ENCODE results near the gene DTX1. TPM values are rescaled to one million over a fixed set of nuclear protein-coding genes. Genes with fewer than 3 reads are reported as not detected.
"Not testable (repeated sequence)": the region's sequence is repeated elsewhere in the genome, so short reads cannot be mapped to it uniquely, and the experiment has no call there.

Gene DTX1
- total and polyA plus RNA-seq, 2 donors = 2.1 to 4.4 TPM

DNA sequence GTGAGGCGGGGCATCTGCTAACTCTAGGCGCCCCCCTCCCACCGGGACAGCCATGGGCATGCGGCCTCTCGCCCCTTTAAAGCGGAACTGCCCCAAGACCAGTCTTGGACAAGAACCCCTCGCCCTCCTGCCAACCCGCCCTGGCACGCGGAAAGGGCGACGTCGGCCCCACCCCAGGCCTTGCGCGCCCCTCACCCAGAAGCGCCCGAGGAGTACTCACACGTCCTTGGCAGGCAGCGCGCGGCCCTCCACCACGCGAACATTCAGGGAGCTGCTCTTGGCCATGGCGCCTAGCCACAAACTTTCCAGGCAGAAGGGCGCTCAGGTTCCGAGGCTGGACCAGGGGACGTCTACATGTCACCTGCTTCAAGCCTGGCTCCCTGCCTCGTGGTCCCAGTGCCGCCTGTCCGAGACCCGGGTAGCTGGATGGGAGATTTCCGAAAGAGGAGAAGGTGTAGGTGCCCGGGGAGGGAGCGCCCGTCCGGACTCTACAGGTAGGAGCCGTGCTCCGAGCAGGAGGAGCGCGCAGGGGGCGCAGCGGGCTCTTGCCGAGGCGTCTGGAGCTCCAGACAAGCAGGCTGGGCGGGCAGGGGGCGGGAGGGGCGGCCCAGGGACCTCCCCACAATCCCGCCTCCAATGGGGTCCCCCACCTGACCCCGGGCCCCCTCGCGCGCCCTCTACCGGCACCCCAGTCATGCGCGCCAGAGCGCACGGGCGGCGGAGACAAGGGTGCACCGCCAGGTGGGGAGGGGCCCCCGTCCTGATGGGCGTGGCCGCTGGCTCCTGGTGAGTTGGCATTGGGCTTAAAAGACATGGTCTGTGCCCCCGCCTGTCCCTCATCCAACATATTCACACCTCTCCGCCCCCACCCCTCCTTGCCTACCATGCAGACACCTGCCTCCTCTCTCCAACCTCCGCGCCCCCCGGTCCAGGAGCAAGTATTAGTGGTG, 78.9 kb downstream of the DTX1 start, which contains the start of gene RASAL1:
Gene RASAL1 (minus strand): TSS at position 584 of the 950 bp plus-strand sequence. CDS start 299 bp downstream, at position 285.
- Histone ChIP-seq H3K4me3 (ENCODE audit: low read length in 2 of 2) (peak within 1 kb of the TSS; percentile 5 to 35), H3K27me3 (ENCODE audit: control insufficient read depth in 2 of 2, insufficient read depth in 1 of 2, low read length in 1 of 2) (peaks cover 0 to 16% of the 10 kb centered on the region in 2 donors), H3K36me3 (ENCODE audit: control insufficient read depth in 2 of 2, insufficient read depth in 2 of 2, low read length in 1 of 2) (no peaks in the 10 kb centered on the region), H3K9me3 (ENCODE audit: control insufficient read depth in 2 of 2, insufficient read depth in 1 of 2, low read length in 1 of 2) (no peaks in the 10 kb centered on the region), H3K27ac (ENCODE audit: low read depth in 1 of 2, low read length in 1 of 2) (peak within 1 kb of the TSS; percentile 1 to 70), H3K4me1 (ENCODE audit: control insufficient read depth in 2 of 2, insufficient read depth in 2 of 2, low read length in 2 of 2) (peaks cover 3 to 21% of the 10 kb centered on the region in 2 donors)
- peak in 6 of 9 donors; percentile 67 to 87 (median 78) for DNase-seq (ENCODE audit: low read depth in 6 of 9, low spot score in 9 of 9)
- WGBS = 8% methylated on average over 68 of the region's 68 CpGs

GRCh38 chr12:113136128-113136989, 79.8 kb downstream of the DTX1 start:
- no peaks in the 10 kb centered on the region for H3K36me3 ChIP-seq (ENCODE audit: control insufficient read depth in 2 of 2, insufficient read depth in 2 of 2, low read length in 1 of 2)
- DNase-seq (ENCODE audit: low read depth in 6 of 9, low spot score in 9 of 9) = peak in 5 of 9 donors; percentile 45 to 83 (median 80)
- H3K4me1 ChIP-seq (ENCODE audit: control insufficient read depth in 2 of 2, insufficient read depth in 2 of 2, low read length in 2 of 2) = peaks cover 3 to 21% of the 10 kb centered on the region in 2 donors
- H3K9me3 ChIP-seq (ENCODE audit: control insufficient read depth in 2 of 2, insufficient read depth in 1 of 2, low read length in 1 of 2) = no peaks in the 10 kb centered on the region
- WGBS = 42% methylated on average over 21 of the region's 21 CpGs
- H3K27ac ChIP-seq (ENCODE audit: low read depth in 1 of 2, low read length in 1 of 2) = peak overlapping the region; percentile 1 to 70
- peak overlapping the region; percentile 0 to 35 for H3K4me3 ChIP-seq (ENCODE audit: low read length in 2 of 2)
- H3K27me3 ChIP-seq (ENCODE audit: control insufficient read depth in 2 of 2, insufficient read depth in 1 of 2, low read length in 1 of 2) = peaks cover 0 to 16% of the 10 kb centered on the region in 2 donors

GRCh38 chr12:113136990-113137511, 80.5 kb downstream of the DTX1 start:
- H3K27me3 ChIP-seq (ENCODE audit: control insufficient read depth in 2 of 2, insufficient read depth in 1 of 2, low read length in 1 of 2) = peaks cover 0 to 16% of the 10 kb centered on the region in 2 donors
- peaks cover 3 to 21% of the 10 kb centered on the region in 2 donors for H3K4me1 ChIP-seq (ENCODE audit: control insufficient read depth in 2 of 2, insufficient read depth in 2 of 2, low read length in 2 of 2)
- H3K36me3 ChIP-seq (ENCODE audit: control insufficient read depth in 2 of 2, insufficient read depth in 2 of 2, low read length in 1 of 2) = no peaks in the 10 kb centered on the region
- H3K27ac ChIP-seq (ENCODE audit: low read depth in 1 of 2, low read length in 1 of 2) = no peak overlapping the region
- H3K4me3 ChIP-seq (ENCODE audit: low read length in 2 of 2) = no peak overlapping the region
- H3K9me3 ChIP-seq (ENCODE audit: control insufficient read depth in 2 of 2, insufficient read depth in 1 of 2, low read length in 1 of 2) = no peaks in the 10 kb centered on the region
- DNase-seq (ENCODE audit: low read depth in 6 of 9, low spot score in 9 of 9) = no peak
- 98% methylated on average over 6 of the region's 6 CpGs for WGBS

DNA sequence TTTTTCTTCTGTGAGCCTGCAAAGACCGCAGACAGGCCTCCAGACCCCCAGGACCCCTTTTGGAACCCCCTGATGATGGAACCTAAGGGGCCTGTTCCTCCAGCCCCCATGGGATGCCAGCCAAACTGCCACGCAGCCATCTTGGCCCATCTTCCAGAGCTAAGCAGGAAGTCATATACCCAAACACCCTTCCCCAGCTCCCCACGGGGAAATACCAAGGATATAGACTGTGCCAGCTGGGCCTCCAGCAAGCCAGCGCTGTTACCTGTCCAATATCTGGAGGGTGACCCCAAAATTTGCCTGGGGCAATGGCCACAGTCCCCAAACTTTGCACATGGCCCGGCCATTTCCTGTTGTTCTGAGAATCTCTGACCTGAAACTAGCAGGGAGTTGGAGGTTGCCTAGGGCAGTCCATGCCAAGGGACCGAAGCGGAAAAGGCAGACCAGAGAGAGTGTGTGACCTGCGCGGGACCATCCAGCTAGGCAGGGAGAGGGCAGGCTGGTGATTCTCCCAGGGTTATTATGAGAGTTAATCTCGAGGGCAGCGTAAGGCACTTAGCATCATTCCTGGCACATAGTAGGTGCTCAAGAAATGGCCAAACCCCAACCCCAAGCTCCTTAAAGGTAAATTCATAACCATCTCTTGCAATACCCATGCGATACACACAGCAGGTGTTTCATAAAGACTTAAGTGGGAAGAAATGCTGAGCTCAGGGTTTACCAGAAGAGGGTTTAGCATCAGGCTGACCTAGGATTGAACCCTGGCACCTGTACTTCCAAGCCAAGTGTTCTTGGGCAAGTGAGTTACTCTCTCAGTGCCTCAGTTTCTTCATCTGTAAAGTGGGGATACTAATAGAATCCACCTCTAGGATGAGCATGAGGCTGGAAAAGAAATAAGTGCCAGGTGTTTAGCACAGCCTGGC, 81.6 kb downstream of the DTX1 start:
- Histone ChIP-seq H3K27ac (ENCODE audit: low read depth in 1 of 2, low read length in 1 of 2) (no peak overlapping the region), H3K9me3 (ENCODE audit: control insufficient read depth in 2 of 2, insufficient read depth in 1 of 2, low read length in 1 of 2) (no peaks in the 10 kb centered on the region), H3K4me3 (ENCODE audit: low read length in 2 of 2) (no peak overlapping the region), H3K4me1 (ENCODE audit: control insufficient read depth in 2 of 2, insufficient read depth in 2 of 2, low read length in 2 of 2) (peaks cover 3 to 21% of the 10 kb centered on the region in 2 donors), H3K36me3 (ENCODE audit: control insufficient read depth in 2 of 2, insufficient read depth in 2 of 2, low read length in 1 of 2) (no peaks in the 10 kb centered on the region), H3K27me3 (ENCODE audit: control insufficient read depth in 2 of 2, insufficient read depth in 1 of 2, low read length in 1 of 2) (peaks cover 0 to 16% of the 10 kb centered on the region in 2 donors)
- 92% methylated on average over 12 of the region's 12 CpGs for WGBS
- DNase-seq (ENCODE audit: low read depth in 6 of 9, low spot score in 9 of 9) = no peak

DNA sequence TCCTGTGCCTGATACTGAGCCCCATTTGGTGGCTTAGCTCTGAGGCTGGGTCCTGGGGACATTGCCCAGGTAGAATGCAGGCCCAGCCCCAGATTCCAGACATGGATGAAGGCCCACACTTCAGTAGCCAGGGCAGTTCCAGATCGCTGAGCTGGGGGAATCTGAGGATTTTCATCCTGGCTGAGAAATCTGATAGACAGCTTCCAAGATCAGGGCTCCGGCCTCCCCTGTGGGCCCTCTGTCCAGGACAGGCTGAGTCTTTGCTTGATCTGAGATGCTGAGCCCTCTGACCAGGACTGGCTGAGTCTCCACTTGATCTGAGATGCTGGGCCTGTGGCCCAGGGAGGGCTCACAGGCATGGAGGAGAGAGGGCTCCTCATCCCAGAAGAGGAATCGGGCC, 82.3 kb downstream of the DTX1 start:
- H3K4me3 ChIP-seq (ENCODE audit: low read length in 2 of 2) = no peak overlapping the region
- H3K9me3 ChIP-seq (ENCODE audit: control insufficient read depth in 2 of 2, insufficient read depth in 1 of 2, low read length in 1 of 2) = no peaks in the 10 kb centered on the region
- H3K4me1 ChIP-seq (ENCODE audit: control insufficient read depth in 2 of 2, insufficient read depth in 2 of 2, low read length in 2 of 2) = peaks cover 3 to 21% of the 10 kb centered on the region in 2 donors
- peaks cover 0 to 16% of the 10 kb centered on the region in 2 donors for H3K27me3 ChIP-seq (ENCODE audit: control insufficient read depth in 2 of 2, insufficient read depth in 1 of 2, low read length in 1 of 2)
- H3K36me3 ChIP-seq (ENCODE audit: control insufficient read depth in 2 of 2, insufficient read depth in 2 of 2, low read length in 1 of 2) = no peaks in the 10 kb centered on the region
- 96% methylated on average over 3 of the region's 3 CpGs for WGBS
- H3K27ac ChIP-seq (ENCODE audit: low read depth in 1 of 2, low read length in 1 of 2) = no peak overlapping the region
- no peak for DNase-seq (ENCODE audit: low read depth in 6 of 9, low spot score in 9 of 9)

DNA sequence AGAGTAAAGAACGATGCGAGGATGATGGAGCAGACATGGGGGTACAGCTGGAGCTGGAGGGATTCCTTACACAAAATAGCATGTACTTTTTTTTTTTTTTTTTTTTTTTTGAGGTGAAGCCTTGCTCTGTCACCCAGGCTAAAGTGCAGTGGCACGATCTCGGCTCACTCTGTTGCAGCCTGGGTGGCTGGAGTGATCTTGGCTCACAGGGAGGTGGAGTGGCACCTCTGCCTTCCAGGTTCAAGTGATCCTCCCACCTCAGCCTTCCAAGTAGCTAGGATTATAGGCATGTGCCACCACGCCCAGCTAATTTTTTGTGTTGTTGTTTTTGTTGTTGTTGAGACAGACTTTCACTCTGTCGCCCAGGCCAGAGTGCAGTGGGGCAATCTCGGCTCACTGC, 84.2 kb downstream of the DTX1 start:
- DNase-seq (ENCODE audit: low read depth in 6 of 9, low spot score in 9 of 9) = no peak
- H3K4me3 ChIP-seq (ENCODE audit: low read length in 2 of 2) = no peak overlapping the region
- 96% methylated on average over 7 of the region's 7 CpGs for WGBS

GRCh38 chr12:113141716-113142115, 85.2 kb downstream of the DTX1 start:
- H3K4me1 ChIP-seq (ENCODE audit: control insufficient read depth in 2 of 2, insufficient read depth in 2 of 2, low read length in 2 of 2); H3K27ac ChIP-seq (ENCODE audit: low read depth in 1 of 2, low read length in 1 of 2); H3K36me3 ChIP-seq (ENCODE audit: control insufficient read depth in 2 of 2, insufficient read depth in 2 of 2, low read length in 1 of 2); DNase-seq (ENCODE audit: low read depth in 6 of 9, low spot score in 9 of 9); H3K4me3 ChIP-seq (ENCODE audit: low read length in 2 of 2); H3K27me3 ChIP-seq (ENCODE audit: control insufficient read depth in 2 of 2, insufficient read depth in 1 of 2, low read length in 1 of 2); H3K9me3 ChIP-seq (ENCODE audit: control insufficient read depth in 2 of 2, insufficient read depth in 1 of 2, low read length in 1 of 2): not testable (repeated sequence)
- 94% methylated on average over 3 of the region's 3 CpGs for WGBS

More for the DNA sequence above, 84.2 kb downstream of the DTX1 start:
- peaks cover 0 to 11% of the 10 kb centered on the region in 2 donors for H3K4me1 ChIP-seq (ENCODE audit: control insufficient read depth in 2 of 2, insufficient read depth in 2 of 2, low read length in 2 of 2)
- H3K9me3 ChIP-seq (ENCODE audit: control insufficient read depth in 2 of 2, insufficient read depth in 1 of 2, low read length in 1 of 2) = no peaks in the 10 kb centered on the region
- peaks cover 0 to 3% of the 10 kb centered on the region in 2 donors for H3K27me3 ChIP-seq (ENCODE audit: control insufficient read depth in 2 of 2, insufficient read depth in 1 of 2, low read length in 1 of 2)
- H3K27ac ChIP-seq (ENCODE audit: low read depth in 1 of 2, low read length in 1 of 2) = no peak overlapping the region
- no peaks in the 10 kb centered on the region for H3K36me3 ChIP-seq (ENCODE audit: control insufficient read depth in 2 of 2, insufficient read depth in 2 of 2, low read length in 1 of 2)
